HEK293 (cell line): ENCODE results near the gene DAGLB.

Experiments used
- CTCF ChIA-PET: fragments of 350-600 bp; formaldehyde crosslinking; extraction: SDS; loops from one replicate; lab custom pipeline; 2021; ENCODE audit warnings: antibody characterized with exemption; lab: Yijun Ruan, JAX
- POLR2A ChIA-PET: fragments of 300-600 bp; formaldehyde crosslinking; extraction: SDS; loops from one replicate; lab custom pipeline; 2020; ENCODE audit warnings: antibody characterized with exemption, inconsistent platforms; lab: Yijun Ruan, JAX
- H3K27ac ChIP-seq: fragments of 200-500 bp; sonication (Bioruptor generic); 2 replicates; pipeline ENCODE4 v1.5.1; 2014; ENCODE audit warnings: low read depth, low read length, control low read depth, inconsistent platforms; ENCODE audit errors: extremely low read depth
- H3K36me3 ChIP-seq, 2 experiments: fragments of 200-500 bp in 1 of 2; sonication (Bioruptor generic) in 1 of 2; 1 replicate in 1 of 2; 2 replicates in 1 of 2; pipeline ENCODE4 v1.5.1; 2014 to 2017; ENCODE audit warnings: inconsistent platforms in 2 of 2, low read length in 2 of 2; ENCODE audit not compliant: control insufficient read depth in 2 of 2, insufficient read depth in 1 of 2
- H3K4me1 ChIP-seq: fragments of 200-500 bp; sonication (Bioruptor generic); 2 replicates; pipeline ENCODE4 v1.5.1; 2014; ENCODE audit warnings: mild to moderate bottlenecking, low read length, inconsistent platforms; ENCODE audit not compliant: control insufficient read depth, insufficient read depth
- H3K4me3 ChIP-seq: 2 replicates; pipeline ENCODE4 v1.5.1; 2011; ENCODE audit warnings: low read depth, mild to moderate bottlenecking, control low read depth, low read length, moderate library complexity
- H3K9me3 ChIP-seq: fragments of 200-500 bp; sonication (Bioruptor generic); 2 replicates; pipeline ENCODE4 v1.5.1; 2014; ENCODE audit warnings: low read depth, low read length, inconsistent platforms; ENCODE audit not compliant: control insufficient read depth, insufficient read depth
- ATF2 ChIP-seq: fragments of 450-650 bp; formaldehyde crosslinking; IDR thresholded peaks from 2 replicates; pipeline ENCODE4 v1.5.1; 2016; ENCODE audit warnings: missing biosample characterization, missing genetic modification characterization, low read depth
- KLF7 ChIP-seq: fragments of 450-650 bp; formaldehyde crosslinking; IDR thresholded peaks from 2 replicates; pipeline ENCODE4 v1.5.1; 2016; ENCODE audit warnings: missing biosample characterization, missing genetic modification characterization, borderline replicate concordance
- PRDM1 ChIP-seq: fragments of 450-650 bp; formaldehyde crosslinking; IDR thresholded peaks from 2 replicates; pipeline ENCODE4; 2016; ENCODE audit warnings: missing biosample characterization, missing genetic modification characterization
- SCRT2 ChIP-seq: fragments of 450-650 bp; formaldehyde crosslinking; IDR thresholded peaks from 2 replicates; pipeline ENCODE4 v1.5.1; 2016; ENCODE audit warnings: missing biosample characterization, missing genetic modification characterization
- TRIM28 ChIP-seq: IDR thresholded peaks from 2 replicates; pipeline ENCODE4 v1.6.1; 2011; ENCODE audit warnings: low read length, control low read depth, borderline replicate concordance
- TSHZ1 ChIP-seq: fragments of 450-650 bp; formaldehyde crosslinking; IDR thresholded peaks from 2 replicates; pipeline ENCODE4 v1.5.1; 2016; ENCODE audit warnings: missing biosample characterization, missing genetic modification characterization, borderline replicate concordance
- YY1 ChIP-seq: fragments of 450-650 bp; formaldehyde crosslinking; IDR thresholded peaks from 2 replicates; pipeline ENCODE4 v1.5.1; 2018; ENCODE audit warnings: missing biosample characterization, missing genetic modification characterization
- ZBTB21 ChIP-seq: fragments of 450-650 bp; formaldehyde crosslinking; IDR thresholded peaks from 2 replicates; pipeline ENCODE4 v1.5.1; 2017; ENCODE audit warnings: missing biosample characterization, missing genetic modification characterization
- ZNF146 ChIP-seq: fragments of 450-650 bp; formaldehyde crosslinking; IDR thresholded peaks from 2 replicates; pipeline ENCODE4 v1.5.1; 2016; ENCODE audit warnings: missing biosample characterization, missing genetic modification characterization
- ZNF211 ChIP-seq: fragments of 450-650 bp; formaldehyde crosslinking; IDR thresholded peaks from 2 replicates; pipeline ENCODE4 v1.5.1; 2016; ENCODE audit warnings: low read depth, missing biosample characterization, missing genetic modification characterization
- ZNF341 ChIP-seq: fragments of 450-650 bp; formaldehyde crosslinking; IDR thresholded peaks from 2 replicates; pipeline ENCODE4; 2016; ENCODE audit warnings: low read depth, missing biosample characterization, missing genetic modification characterization
- ZNF600 ChIP-seq: fragments of 450-650 bp; formaldehyde crosslinking; IDR thresholded peaks from 2 replicates; pipeline ENCODE4 v1.5.1; 2016; ENCODE audit warnings: missing biosample characterization, missing genetic modification characterization
- ZNF664 ChIP-seq: fragments of 450-650 bp; formaldehyde crosslinking; IDR thresholded peaks from 2 replicates; pipeline ENCODE4 v1.5.1; 2016; ENCODE audit warnings: missing biosample characterization, missing genetic modification characterization

Gene DAGLB

GRCh38 chr7:6413637-6414036 lies 34.1 kb downstream of the DAGLB start:
- peak; percentile 59 for TF ChIP-seq ZNF600 (tag by site-specific recombination)
- no peak for TF ChIP-seq KLF7 (tag by site-specific recombination)
- TF ChIP-seq ZNF664 (tag by site-specific recombination) = no peak
- TF ChIP-seq ZNF211 (tag by site-specific recombination) = no peak
- TF ChIP-seq SCRT2 (tag by site-specific recombination) = no peak
- TF ChIP-seq ZBTB21 (tag by site-specific recombination) = no peak
- H3K4me1 ChIP-seq = no peaks in the 10 kb centered on the region
- CTCF ChIA-PET = interaction anchor here (0.6 kb wide), 1 partner anchor 13 kb away, joined by 4 read pairs; no protein-coding TSS in a partner anchor
- H3K4me3 ChIP-seq = no peak overlapping the region
- H3K9me3 ChIP-seq = no peaks in the 10 kb centered on the region
- POLR2A ChIA-PET = no interaction called here
- peaks cover 33 to 63% of the 10 kb centered on the region in 2 experiments; a peak in 2 of 3 replicates for H3K36me3 ChIP-seq
- H3K27ac ChIP-seq = no peak overlapping the region

GRCh38 chr7:6409944-6410693 lies 37.6 kb downstream of the DAGLB start:
- Histone ChIP-seq H3K36me3 (peaks cover 41 to 76% of the 10 kb centered on the region in 2 experiments), H3K4me1 (no peaks in the 10 kb centered on the region), H3K27ac (no peak overlapping the region), H3K9me3 (no peaks in the 10 kb centered on the region), H3K4me3 (no peak overlapping the region)
- TF ChIP-seq TRIM28 = no peak
- TF ChIP-seq ZNF211 (tag by site-specific recombination) = no peak
- no peak for TF ChIP-seq YY1 (tag by site-specific recombination)
- CTCF ChIA-PET = interaction anchor here (0.8 kb wide), 1 partner anchor 25 kb away, joined by 3 read pairs; no protein-coding TSS in a partner anchor
- POLR2A ChIA-PET = no interaction called here

GRCh38 chr7:6409091-6409490 lies 38.7 kb downstream of the DAGLB start:
- ChIA-PET POLR2A (no interaction called here), CTCF (no interaction called here)
- H3K36me3 ChIP-seq = peaks cover 41 to 77% of the 10 kb centered on the region in 2 experiments

More at GRCh38 chr7:6409091-6409490, 38.7 kb downstream of the DAGLB start:
- Histone ChIP-seq H3K4me3 (no peak overlapping the region), H3K4me1 (no peaks in the 10 kb centered on the region), H3K27ac (no peak overlapping the region), H3K9me3 (no peaks in the 10 kb centered on the region)
- TF ChIP-seq PRDM1 (tag by site-specific recombination) = no peak
- TF ChIP-seq ZNF146 (tag by site-specific recombination) = no peak
- TF ChIP-seq ATF2 = no peak
- no peak for TF ChIP-seq TSHZ1 (tag by site-specific recombination)
- TF ChIP-seq ZNF341 (tag by site-specific recombination) = no peak
